ENCODE results near the gene GRK7. TPM values are rescaled to one million over a fixed set of nuclear protein-coding genes. Genes with fewer than 3 reads are reported as not detected.

The GRK7 gene
- total RNA-seq, 1 donor from 2014 or later = not detected

DNA sequence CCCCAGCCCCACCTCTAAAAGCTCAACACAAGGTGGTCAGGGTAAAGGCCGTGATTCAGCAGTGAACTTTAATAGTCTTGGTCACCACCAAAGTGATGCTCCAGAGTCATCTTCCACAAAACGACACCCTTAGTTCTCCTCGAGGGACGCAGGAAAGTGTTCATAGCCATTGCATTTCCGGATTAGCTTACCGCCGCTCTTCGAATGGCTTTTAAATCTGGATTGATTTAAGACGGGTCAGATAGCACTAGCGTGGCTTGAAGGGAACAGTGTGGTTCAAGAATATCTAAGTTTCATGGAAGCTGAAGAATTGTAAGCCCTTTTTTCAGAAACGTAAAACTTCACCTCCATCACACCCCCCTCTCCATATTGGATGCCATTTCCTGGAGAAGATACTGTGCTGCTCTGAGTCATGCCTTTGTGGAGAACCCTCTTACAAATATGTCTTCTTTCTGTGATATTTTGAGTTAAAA is 24.3 kb upstream of the GRK7 start:
- Mint-ChIP-seq H3K4me1 (ENCODE audit: low read depth) (peaks cover 40% of the 10 kb centered on the region), H3K27ac (ENCODE audit: unreplicated experiment) (peak overlapping the region; percentile 96), H3K4me3 (ENCODE audit: unreplicated experiment) (peak overlapping the region; percentile 92), H3K9me3 (ENCODE audit: low read depth) (no peaks in the 10 kb centered on the region), H3K36me3 (ENCODE audit: low read depth) (peaks cover 2% of the 10 kb centered on the region), H3K27me3 (ENCODE audit: low read depth) (no peaks in the 10 kb centered on the region)
- DNase-seq (ENCODE audit: low spot score) = no peak
- TF ChIP-seq, protein P1, sequence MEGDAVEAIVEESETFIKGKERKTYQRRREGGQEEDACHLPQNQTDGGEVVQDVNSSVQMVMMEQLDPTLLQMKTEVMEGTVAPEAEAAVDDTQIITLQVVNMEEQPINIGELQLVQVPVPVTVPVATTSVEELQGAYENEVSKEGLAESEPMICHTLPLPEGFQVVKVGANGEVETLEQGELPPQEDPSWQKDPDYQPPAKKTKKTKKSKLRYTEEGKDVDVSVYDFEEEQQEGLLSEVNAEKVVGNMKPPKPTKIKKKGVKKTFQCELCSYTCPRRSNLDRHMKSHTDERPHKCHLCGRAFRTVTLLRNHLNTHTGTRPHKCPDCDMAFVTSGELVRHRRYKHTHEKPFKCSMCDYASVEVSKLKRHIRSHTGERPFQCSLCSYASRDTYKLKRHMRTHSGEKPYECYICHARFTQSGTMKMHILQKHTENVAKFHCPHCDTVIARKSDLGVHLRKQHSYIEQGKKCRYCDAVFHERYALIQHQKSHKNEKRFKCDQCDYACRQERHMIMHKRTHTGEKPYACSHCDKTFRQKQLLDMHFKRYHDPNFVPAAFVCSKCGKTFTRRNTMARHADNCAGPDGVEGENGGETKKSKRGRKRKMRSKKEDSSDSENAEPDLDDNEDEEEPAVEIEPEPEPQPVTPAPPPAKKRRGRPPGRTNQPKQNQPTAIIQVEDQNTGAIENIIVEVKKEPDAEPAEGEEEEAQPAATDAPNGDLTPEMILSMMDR (IDR thresholded peaks at IDR 0.05) = no peak

- no peaks in the 10 kb centered on the region for H3K9me3 Mint-ChIP-seq (ENCODE audit: low read depth)
- no peak for DNase-seq (ENCODE audit: low spot score)
- H3K27me3 Mint-ChIP-seq (ENCODE audit: low read depth) = no peaks in the 10 kb centered on the region
- peak overlapping the region; percentile 96 for H3K27ac Mint-ChIP-seq (ENCODE audit: unreplicated experiment)
- H3K4me1 Mint-ChIP-seq (ENCODE audit: low read depth) = peaks cover 48% of the 10 kb centered on the region
- TF ChIP-seq, protein P1 (IDR thresholded peaks at IDR 0.05) = no peak
- peaks cover 6% of the 10 kb centered on the region for H3K36me3 Mint-ChIP-seq (ENCODE audit: low read depth)
- peak overlapping the region; percentile 92 for H3K4me3 Mint-ChIP-seq (ENCODE audit: unreplicated experiment)
Observed at GRCh38 chr3:141739731-141740130, 23.5 kb upstream of the GRK7 start.

DNA sequence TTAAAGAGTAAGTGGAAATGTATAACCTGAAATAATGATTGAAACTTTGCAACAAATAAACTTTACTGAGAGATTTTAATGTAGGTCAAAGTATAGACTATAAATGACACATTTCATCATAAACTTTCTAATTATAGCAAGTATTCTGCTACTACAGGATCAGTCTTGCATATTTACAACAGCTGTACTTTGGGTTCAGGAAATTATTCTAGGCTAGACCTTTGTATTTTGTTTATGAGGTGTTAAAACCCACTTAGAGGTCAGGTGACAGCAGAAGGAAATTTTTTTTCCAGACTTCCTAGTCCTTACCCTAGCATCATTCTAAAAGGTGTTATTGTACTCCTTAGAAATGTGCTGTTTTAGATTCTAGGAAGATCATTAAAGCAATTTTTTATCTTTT is 22.9 kb upstream of the GRK7 start:
- Mint-ChIP-seq H3K36me3 (ENCODE audit: low read depth) (peaks cover 8% of the 10 kb centered on the region), H3K4me1 (ENCODE audit: low read depth) (peaks cover 48% of the 10 kb centered on the region), H3K27ac (ENCODE audit: unreplicated experiment) (peak overlapping the region; percentile 46), H3K4me3 (ENCODE audit: unreplicated experiment) (peak overlapping the region; percentile 92), H3K27me3 (ENCODE audit: low read depth) (no peaks in the 10 kb centered on the region), H3K9me3 (ENCODE audit: low read depth) (no peaks in the 10 kb centered on the region)
- no peak for DNase-seq (ENCODE audit: low spot score)
- TF ChIP-seq, protein P1 (IDR thresholded peaks at IDR 0.05) = no peak

GRCh38 chr3:141743305-141743704 is 19.9 kb upstream of the GRK7 start:
- Mint-ChIP-seq H3K4me1 (ENCODE audit: low read depth) (peaks cover 45% of the 10 kb centered on the region), H3K36me3 (ENCODE audit: low read depth) (peaks cover 17% of the 10 kb centered on the region), H3K4me3 (ENCODE audit: unreplicated experiment) (no peak overlapping the region), H3K27me3 (ENCODE audit: low read depth) (no peaks in the 10 kb centered on the region), H3K27ac (ENCODE audit: unreplicated experiment) (no peak overlapping the region), H3K9me3 (ENCODE audit: low read depth) (no peaks in the 10 kb centered on the region)
- TF ChIP-seq, protein P1 (IDR thresholded peaks at IDR 0.05) = no peak
- no peak for DNase-seq (ENCODE audit: low spot score)

DNA sequence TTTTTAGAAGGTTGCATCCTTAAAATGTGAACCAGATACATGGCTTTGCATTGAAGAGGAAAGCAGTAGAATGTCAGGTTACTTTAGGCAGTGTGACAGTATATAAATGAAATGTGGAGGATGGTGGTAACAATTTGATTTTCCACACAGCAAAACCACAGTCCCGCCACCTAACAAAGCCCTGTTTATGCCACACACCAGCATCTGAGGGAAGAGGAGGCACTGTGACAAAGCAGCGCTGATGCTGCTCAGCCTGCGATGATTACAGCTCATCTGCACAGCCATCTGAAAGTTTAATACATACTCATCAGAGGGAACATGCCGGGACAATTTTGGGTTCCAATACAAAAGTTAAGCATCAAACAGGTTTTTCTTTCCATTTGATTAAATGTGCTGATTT is 16.2 kb upstream of the GRK7 start:
- TF ChIP-seq, protein P1 (IDR thresholded peaks at IDR 0.05) = no peak
- peaks cover 18% of the 10 kb centered on the region for H3K4me1 Mint-ChIP-seq (ENCODE audit: low read depth)
- H3K27ac Mint-ChIP-seq (ENCODE audit: unreplicated experiment) = no peak overlapping the region
- H3K4me3 Mint-ChIP-seq (ENCODE audit: unreplicated experiment) = no peak overlapping the region
- DNase-seq (ENCODE audit: low spot score) = no peak
- H3K9me3 Mint-ChIP-seq (ENCODE audit: low read depth) = no peaks in the 10 kb centered on the region
- H3K27me3 Mint-ChIP-seq (ENCODE audit: low read depth) = no peaks in the 10 kb centered on the region
- H3K36me3 Mint-ChIP-seq (ENCODE audit: low read depth) = peaks cover 20% of the 10 kb centered on the region

All from chondrocyte (in vitro differentiated cells).